HG03280 (cell line): ENCODE results near the gene HTRA3.

Experiments used
- ATAC-seq: cut with Tn5 transposase; IDR thresholded peaks from one replicate; pipeline ENCODE4 v1.9.1; 2021; ENCODE audit warnings: mild to moderate bottlenecking, moderate library complexity; ENCODE audit not compliant: unreplicated experiment

The HTRA3 gene

GRCh38 chr4:8321771-8322170 is 52.2 kb downstream of the HTRA3 start:
- no peak for ATAC-seq

GRCh38 chr4:8322794-8323704 is 53.5 kb downstream of the HTRA3 start:
- ATAC-seq: no peak

GRCh38 chr4:8323947-8324555 is 54.5 kb downstream of the HTRA3 start:
- ATAC-seq: no peak

- ATAC-seq: no peak
Measured at GRCh38 chr4:8324640-8325239, 55.2 kb downstream of the HTRA3 start.

DNA sequence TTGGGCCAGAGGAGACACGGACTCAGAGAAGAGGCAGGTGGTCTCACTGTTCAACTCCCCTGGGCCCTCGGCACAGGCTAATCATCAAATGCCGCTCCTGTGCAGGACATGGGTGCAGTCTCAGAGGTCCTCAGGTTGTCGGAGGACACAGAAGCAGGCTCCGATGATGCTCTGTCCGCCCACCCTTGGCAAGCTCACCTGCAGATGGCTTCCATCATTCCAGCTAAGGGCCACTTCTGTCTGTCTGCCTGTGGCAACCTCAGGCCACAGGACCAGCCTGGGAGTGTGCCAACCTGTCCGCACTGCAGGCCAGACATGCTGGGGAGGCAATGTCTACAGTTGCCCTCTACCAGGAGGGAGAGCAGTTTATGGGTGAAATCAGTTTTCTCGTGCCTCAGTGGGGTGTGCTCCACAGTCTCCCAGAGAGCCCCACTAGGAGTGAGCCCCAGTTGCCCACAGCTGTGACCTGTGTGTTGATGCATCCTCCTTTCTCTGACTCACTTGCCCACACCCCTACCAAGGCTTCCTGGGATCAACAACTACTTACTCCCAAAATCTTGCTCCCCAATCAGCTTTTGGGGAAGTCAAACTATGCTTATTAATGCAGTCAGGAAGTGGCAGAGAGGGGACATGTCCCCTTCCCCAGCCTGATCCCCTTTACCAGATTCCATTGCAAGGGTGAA is 55.9 kb downstream of the HTRA3 start:
- ATAC-seq: no peak

DNA sequence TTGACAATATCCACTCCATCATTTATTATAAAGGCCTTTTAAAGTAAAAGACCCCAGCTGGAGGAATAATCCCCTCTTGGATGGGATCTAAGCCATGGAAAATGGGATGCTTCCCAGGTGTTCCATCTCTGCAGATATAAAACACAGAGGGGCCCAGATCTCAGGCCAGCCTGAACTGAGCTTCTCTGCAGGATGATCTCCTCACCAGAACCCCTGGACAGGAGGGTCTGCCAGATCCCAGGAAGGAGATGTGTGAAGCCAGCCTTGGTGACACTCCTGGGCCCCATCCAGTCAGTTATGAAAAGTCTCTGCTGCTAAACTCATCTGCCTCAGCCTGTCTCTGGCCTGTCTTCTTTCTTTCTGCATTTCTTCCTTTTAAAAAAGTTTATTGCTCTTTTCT is 56.7 kb downstream of the HTRA3 start:
- ATAC-seq: no peak

GRCh38 chr4:8328456-8328855 is 58.9 kb downstream of the HTRA3 start:
- ATAC-seq: no peak

DNA sequence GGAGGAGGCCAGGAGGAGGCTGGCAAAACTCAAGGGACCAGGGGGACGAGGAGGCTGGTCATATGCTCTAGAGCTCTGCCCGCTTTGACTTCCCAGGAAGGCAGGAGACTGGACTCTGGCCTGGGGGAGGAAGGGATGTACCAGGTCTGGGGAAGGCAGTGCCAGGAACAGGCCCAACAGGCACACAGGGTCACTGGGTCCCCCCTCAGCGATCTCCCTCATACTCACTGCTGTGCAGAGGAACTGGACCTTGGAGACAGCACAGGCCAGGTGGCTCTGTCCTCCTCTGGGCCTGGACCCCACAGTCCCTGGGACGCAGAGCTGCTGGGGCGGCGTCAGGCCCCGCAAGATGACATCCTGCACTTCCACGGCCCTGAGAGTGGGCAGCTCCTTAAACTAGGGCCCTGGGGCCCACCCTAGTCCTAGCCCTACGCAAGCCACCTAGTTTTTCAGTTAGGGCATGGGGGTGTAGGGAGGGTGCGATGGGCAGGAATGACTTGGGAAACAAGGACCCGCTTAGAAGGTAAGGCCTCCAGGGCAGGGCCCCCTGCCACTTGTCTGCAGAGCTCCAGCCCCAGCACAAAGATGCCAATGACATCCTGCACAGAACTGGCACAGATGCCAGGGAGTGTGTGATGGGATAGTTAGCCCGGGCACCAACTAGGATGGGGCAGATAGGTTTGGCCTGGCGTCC is 59.5 kb downstream of the HTRA3 start:
- no peak for ATAC-seq

GRCh38 chr4:8329560-8329858 is 60.0 kb downstream of the HTRA3 start:
- ATAC-seq: no peak

DNA sequence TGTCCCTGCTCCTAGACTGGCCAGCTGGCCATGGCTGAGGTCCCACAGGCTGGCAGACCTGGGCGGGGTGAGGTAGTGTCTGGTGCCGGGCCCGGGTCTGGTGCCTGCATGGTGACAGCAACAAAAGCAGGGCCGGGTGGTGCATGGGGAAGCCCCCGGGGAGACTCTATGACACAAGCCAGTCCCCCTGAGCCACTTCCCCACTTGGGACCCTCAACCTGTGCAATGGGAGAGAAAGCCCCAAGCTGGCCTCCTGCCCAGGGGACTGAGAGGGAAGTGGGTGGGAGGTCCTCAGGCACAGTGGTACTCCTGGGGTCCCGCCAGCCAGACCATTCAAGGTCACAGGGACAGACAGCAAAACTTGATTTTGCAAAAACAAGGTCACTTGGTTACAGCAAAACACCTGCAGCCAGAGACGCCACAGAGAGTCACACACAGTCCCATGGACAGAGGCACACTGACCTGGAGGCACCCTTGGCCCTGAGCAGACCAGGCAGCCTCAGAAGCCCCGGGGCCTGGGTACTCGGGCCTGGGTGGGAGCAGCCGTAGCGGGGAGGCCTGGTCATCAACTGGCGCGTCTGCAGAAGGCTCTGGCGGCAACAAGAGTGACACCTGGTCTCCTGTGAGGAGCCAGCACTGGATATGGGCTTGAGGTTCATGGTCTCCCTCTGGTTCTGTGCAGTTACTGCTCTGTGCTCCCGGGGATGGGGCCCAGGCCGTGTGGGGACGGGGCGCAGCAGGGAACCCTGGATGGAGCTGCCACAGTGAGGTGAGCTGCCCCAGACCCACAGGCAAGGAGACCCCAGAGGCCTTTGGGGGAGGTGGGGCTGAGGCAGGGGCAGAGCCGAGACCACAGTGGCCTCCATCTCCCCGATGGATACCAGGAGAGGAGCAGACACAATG is 60.6 kb downstream of the HTRA3 start:
- no peak for ATAC-seq

DNA sequence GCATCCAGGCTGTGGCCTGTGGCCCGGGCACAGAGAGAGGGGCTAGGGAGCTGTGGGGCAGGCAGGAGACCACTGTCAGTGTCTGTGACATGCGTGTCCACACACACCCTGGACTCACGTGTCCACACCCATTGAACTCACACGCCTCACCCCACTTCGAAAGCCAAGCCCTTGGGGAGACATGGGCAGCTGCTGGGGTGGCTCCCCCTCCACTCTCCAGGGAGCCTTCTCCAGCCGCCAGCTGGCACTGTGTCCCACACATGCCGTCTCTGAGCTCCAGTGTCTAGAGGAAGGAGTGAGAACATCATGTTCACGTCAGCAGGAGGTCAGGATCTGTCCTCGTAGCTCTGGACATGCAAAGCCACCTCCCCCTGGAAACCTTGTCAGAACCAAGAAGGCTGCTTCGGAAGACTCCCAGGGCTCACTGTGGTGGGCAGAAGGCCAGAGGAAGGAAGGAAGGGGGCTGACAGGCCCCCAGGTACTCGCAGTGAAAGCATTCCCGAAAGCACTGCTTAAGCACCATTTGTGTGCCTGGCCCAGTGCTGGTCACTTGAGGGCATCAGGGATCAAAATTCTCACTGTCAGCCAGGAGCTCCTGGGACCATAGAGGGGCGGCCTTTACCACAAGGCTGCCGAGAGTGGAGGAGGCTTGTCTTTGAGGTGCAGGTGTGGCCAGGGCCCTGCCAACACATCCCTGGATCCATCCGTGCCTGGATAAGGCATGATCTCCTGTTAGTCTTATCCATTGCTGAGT is 61.4 kb downstream of the HTRA3 start:
- ATAC-seq: no peak

GRCh38 chr4:8331575-8331955 is 62.0 kb downstream of the HTRA3 start:
- no peak for ATAC-seq

- no peak for ATAC-seq
Measured at GRCh38 chr4:8332038-8332857, 62.7 kb downstream of the HTRA3 start.

GRCh38 chr4:8332891-8333331 is 63.4 kb downstream of the HTRA3 start:
- no peak for ATAC-seq

DNA sequence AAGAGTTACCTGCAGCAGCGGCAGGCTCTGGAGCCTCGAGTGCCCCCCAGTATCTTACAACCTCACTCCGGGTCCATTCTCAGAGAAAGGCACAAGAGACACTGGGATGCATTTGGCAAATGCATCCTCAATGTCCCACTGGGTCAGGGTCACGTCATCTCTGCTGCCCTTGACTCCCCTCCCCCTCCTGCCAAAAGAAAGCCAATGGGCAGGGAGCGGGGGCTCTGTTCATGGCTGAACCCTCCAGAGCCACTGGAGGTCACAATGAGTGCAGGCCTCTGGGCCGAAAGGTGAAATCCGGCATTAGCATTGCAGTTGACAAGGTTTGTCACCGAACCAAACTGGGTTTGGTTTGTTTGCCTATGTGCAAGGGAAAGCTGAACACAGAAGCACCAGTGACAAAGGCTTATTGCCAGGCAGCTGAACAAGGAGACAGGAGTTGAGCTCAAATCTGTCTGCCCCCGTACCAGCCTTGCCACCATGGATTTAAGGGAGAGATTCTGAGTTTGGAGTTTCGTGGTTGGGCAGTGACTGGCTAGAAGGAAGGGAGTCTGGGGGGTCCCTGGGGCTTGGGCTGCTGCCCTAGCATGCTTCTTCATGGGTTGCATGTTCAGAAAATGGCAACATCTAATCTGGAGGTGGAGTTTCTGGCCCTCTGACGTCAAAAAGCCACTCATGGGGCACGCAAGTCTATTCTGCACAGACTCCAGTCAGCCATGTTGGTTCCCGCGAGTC is 64.3 kb downstream of the HTRA3 start:
- no peak for ATAC-seq

GRCh38 chr4:8334786-8335460 is 65.4 kb downstream of the HTRA3 start:
- no peak for ATAC-seq

- no peak for ATAC-seq
Measured at GRCh38 chr4:8335848-8336247, 66.3 kb downstream of the HTRA3 start.
